HCT116 (cell line): ENCODE data around the gene IQCN.

Experiments
- CTCF ChIP-seq, 3 experiments: fragments of 200-600 bp in 1 of 3; sonication (generic) in 1 of 3; IDR thresholded peaks in 2 of 3; conservative IDR thresholded peaks in 1 of 3; 2 replicates each; pipeline ENCODE4 v1.5.1; 2012 to 2017; ENCODE audit warnings: low read depth in 2 of 3, low read length in 2 of 3, antibody characterized with exemption in 1 of 3, borderline replicate concordance in 1 of 3, control low read depth in 1 of 3, mild to moderate bottlenecking in 1 of 3, mixed read lengths in 1 of 3, mixed run types in 1 of 3, moderate library complexity in 1 of 3; ENCODE audit not compliant: insufficient read depth in 1 of 3
- EGR1 ChIP-seq: IDR thresholded peaks from 2 replicates; pipeline ENCODE4 v1.6.1; 2012; ENCODE audit warnings: low read depth
- ELF1 ChIP-seq: IDR thresholded peaks from 2 replicates; pipeline ENCODE4 v1.6.1; 2012; ENCODE audit warnings: low read depth, borderline replicate concordance
- RAD21 ChIP-seq: IDR thresholded peaks from 2 replicates; pipeline ENCODE4 v1.6.1; 2012; ENCODE audit warnings: low read depth, mild to moderate bottlenecking
- REST ChIP-seq: IDR thresholded peaks from 2 replicates; pipeline ENCODE4 v1.6.1; 2012; ENCODE audit warnings: low read depth
- SP1 ChIP-seq: IDR thresholded peaks from 2 replicates; pipeline ENCODE4 v1.6.1; 2012; ENCODE audit warnings: low read depth
- SRF ChIP-seq: IDR thresholded peaks from 2 replicates; pipeline ENCODE4 v1.6.1; 2012; ENCODE audit warnings: low read depth
- ZBTB33 ChIP-seq: IDR thresholded peaks from 2 replicates; pipeline ENCODE4 v1.6.1; 2011; ENCODE audit warnings: mild to moderate bottlenecking, low read length, moderate library complexity; ENCODE audit not compliant: insufficient replicate concordance; ENCODE audit errors: extremely low read depth
- ZNF274 ChIP-seq: fragments of 200-500 bp; sonication (Bioruptor generic); IDR thresholded peaks from 2 replicates; pipeline ENCODE4 v1.6.1; 2014; ENCODE audit warnings: mild to moderate bottlenecking, low read depth, low read length, inconsistent platforms

- no peak for TF ChIP-seq CTCF (IDR thresholded peaks at IDR 0.05 in 2 of 3, conservative IDR thresholded peaks at IDR 0.05 in 1 of 3; ENCODE audit: borderline replicate concordance in 1 of 3, insufficient read depth in 1 of 3, low read depth in 2 of 3, low read length in 2 of 3)
- no peak for TF ChIP-seq ELF1
- TF ChIP-seq SP1: no peak
- TF ChIP-seq ZNF274: no peak
- TF ChIP-seq RAD21: no peak
- no peak for TF ChIP-seq SRF
- no peak for TF ChIP-seq EGR1
- no peak for TF ChIP-seq REST
- no peak for TF ChIP-seq ZBTB33
Observed at GRCh38 chr19:18299654-18300053, 25.4 kb upstream of the IQCN start.
